HG02981 (cell line): ENCODE measurements around the gene DUSP9.
A peak's percentile ranks its signal among the peaks of the same experiment; 100 is the strongest.
"Not testable (repeated sequence)": the region's sequence is repeated elsewhere in the genome, so short reads cannot be mapped to it uniquely, and the experiment has no call there.

ENCODE experiments used
- ATAC-seq: cut with Tn5 transposase; IDR thresholded peaks from one replicate; pipeline ENCODE4 v1.9.1; 2021; ENCODE audit warnings: mild to moderate bottlenecking, moderate library complexity; ENCODE audit not compliant: unreplicated experiment

The DUSP9 gene, protein sequence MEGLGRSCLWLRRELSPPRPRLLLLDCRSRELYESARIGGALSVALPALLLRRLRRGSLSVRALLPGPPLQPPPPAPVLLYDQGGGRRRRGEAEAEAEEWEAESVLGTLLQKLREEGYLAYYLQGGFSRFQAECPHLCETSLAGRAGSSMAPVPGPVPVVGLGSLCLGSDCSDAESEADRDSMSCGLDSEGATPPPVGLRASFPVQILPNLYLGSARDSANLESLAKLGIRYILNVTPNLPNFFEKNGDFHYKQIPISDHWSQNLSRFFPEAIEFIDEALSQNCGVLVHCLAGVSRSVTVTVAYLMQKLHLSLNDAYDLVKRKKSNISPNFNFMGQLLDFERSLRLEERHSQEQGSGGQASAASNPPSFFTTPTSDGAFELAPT

DNA sequence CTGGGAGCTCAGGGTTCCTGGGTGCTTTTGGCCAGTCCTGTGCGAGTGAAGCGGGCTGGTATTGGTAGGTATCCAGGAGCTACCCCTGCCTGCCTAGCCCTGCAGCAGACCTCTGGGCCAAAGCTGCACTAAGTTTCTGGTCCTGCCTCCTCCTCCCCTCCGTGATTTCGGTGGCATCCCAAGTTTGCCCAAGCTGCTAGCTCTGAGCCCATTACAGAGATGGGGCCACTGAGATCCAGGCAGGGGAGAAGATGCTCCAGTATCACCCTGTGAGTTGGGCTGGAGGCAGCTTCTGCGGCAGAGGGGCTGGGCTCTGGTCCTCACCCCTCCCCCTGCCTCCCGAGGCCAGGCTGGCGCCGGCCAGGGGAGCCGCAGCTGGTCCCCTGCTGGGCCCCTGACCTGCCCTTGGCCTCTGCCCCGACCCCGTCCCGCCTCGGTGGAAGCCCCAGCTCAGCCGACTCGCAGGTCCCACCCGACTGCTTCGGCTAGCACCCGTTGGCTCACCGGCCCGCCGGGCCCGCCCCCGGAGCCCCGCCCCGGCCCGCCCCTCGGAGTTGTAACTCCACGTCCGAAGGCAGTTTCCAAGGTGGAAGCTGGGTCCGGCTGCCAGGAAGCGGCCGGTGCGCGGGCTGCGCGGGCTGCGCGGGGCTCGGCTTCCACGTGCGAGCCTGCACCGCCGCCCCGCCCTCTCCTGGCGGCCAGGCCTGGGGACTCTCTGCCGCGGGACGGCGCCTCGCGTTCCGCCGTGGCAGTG lies at the start of gene DUSP9:
Gene DUSP9, plus strand, starts transcription at position 584 of the 754 bp plus-strand sequence. CDS start 751 bp downstream, outside the sequence.
- ATAC-seq, result no peak

DNA sequence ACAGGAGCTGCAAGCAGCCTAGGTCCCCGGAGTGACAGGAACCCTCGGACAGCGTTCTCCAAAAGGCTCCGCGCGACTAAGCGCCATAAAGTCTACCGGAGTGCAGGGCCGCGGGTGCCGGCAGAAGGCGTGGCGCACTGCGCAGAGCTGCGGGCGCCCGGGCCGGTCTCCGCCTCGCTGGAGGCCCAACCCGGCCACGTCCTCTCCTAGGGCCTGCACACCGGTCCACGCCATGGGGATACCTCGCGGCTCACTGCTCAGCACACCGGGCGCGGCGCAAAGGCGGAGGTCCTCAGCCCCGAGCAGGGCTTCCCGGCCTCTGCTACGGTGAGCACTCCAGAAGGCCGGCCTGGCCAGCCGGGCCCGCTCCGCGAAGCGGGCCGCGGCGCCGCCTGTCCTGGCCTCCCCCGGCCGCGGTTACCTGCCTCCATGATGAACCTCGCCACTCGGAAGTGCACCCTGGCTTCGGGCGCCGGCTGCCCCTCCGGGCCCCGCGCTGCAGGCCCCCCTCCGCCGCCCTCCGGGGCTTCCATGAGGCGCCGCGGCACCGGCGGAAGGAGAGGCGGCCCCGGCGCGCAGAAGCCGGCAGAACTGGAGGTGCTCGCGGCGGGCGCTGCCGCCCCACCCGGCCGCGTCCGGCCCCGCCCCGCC lies 48.3 kb upstream of the DUSP9 start, which contains the start of gene CCNQ:
Gene CCNQ, minus strand, starts transcription at position 599 of the 651 bp plus-strand sequence. Its CDS starts 66 bp downstream, at position 533.
- peak; percentile 54 for ATAC-seq

DNA sequence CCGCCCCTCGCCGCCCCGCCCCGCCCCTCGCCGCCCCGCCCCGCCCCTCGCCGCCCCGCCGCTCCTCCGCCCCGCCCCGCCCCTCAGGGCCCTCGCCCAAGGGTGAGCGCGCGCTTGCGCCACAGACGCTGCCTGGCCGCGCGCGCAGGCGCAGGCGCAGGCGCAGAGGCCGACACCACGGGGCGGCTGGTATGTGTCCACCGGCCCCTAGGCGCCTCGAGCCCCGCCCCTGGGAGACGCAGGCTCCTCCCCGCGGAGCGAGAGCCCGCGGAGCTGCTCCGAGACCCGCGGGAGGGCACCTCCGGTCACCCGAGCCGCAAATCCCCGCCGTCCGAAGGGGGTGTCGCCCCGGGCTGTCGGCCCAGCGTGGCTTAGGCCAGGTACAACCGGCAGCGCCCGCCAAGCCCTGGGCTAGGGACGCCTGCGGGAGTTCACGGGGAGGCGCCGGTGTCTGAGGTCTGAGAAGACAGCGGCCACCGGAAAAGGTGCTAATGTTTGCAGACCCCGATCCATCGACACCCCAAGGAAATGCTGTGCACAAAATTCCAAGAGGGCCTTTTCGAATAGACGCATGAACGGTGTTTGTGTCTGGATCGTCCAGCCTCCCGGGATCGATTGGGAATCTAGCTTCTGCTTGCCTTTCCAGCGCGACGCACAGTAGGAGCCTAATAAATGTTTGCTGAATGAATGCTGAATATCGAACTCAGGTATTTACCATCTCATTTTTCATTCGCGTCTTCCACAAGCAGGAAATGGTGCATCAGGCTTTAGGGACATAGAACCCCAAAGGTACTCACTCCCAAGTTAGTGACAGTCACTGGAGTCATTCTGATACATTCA lies 47.6 kb upstream of the DUSP9 start:
- peak; percentile 81 for ATAC-seq

DNA sequence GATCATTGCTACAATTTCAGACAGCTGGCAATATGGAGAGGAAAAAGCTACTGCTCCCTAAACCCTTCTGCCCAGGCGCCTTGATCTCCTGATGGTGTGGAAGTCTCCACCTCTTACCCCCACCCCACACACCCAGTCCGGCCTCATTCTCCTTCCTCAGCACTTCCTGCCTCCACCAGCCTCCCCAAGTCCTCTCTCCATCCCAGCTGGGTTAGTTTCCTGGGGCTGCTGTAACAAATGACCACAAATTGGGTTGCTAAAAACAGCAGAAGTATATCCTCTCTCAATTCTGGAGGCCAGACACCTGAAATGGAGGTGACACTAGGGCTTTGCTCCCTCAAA lies 47.0 kb upstream of the DUSP9 start:
- no peak for ATAC-seq

DNA sequence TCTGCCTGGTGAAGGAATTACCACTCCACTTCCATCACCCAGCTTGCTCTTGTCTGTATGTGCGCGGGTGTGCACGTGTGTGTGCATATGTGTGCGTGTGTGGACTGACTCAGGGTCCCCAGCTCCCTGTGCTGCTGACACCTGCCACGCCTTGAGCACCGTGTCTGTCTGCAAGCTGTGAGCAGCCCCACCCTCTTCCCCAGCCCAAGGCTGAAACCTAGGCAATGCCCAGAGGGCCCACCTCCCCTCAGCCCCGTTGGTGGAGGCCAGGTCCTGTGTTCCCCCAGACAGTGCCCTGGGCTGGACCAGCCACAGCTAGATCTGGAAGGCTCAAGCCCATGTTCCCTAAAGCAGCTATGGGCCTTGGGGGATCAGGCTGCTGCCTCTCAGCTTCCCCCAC lies 46.1 kb upstream of the DUSP9 start:
- no peak for ATAC-seq

DNA sequence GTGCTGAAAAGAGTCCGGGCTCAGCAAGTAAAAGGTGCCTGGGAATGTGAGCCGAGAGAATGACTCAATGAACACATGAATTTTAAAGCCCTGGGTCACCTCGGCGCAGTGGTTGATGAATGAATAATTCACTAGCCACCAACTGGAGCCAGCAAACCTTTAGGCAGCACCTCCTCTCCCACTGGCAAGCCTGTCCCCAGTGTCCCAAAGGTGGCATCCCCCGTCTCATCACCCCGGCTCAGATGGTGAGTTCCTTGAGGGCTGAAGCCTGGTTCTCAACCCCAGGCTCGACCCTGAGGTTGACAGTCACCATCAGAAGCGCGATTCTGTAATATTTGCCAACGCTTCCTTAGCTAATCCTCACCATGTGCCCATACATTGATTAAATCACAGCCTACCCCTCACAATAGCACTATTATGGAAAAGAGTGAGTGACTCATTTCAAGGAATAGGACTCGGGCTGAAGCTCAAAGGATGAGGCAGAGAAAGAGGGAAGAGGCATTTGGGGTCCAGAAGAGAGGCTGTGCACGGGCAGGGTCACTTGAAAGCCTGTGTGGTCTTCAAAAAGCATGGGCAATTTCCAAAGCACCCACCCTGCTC lies 45.4 kb upstream of the DUSP9 start:
- no peak for ATAC-seq

DNA sequence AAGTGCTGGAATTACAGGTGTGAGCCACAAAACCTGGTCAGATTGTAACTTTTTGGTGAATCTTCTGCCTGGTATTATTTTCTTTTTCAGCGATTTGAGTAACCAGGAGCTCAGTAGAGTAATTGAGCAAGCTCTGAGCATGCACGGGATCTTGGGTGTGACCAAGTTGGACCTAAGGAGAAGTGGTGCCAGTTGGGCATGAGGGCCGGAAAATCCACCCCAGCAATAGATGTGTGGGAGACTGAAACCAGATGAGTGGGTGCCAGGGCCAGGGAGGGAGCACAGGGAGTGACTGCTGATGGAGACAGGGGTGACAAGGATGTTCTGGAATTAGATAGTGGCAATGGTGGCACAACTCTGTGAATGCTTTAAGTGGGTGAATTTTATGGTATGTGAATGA lies 44.4 kb upstream of the DUSP9 start:
- ATAC-seq, result no peak

DNA sequence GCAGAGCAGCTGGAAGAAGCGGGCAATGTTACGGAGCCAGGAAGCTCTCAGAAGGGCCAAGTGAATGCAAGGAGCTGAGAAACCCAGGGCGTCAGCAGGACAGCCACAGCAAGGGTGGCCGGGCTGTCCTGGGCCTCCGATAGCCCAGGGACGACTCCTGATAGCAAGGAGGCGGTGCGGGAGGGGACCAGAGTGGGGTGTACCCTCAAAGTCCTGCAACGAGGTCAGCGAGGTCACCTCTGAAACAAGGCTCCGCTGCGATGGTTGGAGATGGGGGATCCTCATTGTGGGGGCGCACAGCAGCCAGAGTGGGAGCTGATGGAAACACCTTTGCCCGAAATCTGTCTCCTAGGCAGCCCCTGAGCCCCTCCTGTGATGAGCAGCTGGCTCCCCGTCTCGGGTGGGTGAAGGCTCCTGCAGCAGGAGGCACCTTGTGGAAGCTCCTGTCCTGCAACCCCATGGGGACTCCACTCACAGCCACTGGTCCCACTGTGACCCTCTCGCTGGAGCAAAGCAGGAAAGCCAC lies 43.8 kb upstream of the DUSP9 start:
- ATAC-seq, result no peak

DNA sequence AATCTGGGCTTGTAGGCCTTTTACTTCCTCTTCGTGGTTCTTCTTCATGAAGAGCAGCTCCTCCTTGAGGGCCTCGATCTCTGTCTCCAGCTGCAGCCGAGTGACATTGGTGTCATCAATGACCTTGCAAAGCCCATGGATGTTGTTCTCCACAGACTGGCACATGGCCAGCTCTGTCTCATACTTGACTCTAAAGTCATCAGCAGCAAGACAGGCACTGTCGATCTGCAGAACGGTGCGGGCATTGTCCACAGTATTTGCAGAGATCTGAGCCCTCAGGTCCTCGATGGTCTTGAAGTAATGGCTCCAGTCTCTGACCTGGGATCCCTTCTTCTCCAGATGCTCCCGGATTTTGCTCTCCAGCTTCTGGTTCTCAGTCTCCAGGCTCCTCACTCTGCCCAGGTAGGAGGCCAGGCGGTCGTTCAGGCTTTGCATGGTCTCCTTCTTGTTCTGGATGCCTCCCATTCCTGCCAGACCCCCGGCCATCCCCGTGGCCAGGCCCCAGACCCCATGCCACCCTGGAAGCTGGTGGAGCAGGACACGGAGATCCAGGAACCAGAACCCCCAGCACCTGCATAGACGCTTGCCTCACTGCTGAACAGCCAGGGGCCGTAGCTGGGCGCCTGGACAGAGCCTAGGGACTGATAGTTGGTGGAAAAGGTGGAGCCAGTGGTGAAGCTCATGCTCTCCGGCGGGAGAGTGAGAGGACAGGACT lies 42.2 kb upstream of the DUSP9 start:
- not testable (repeated sequence) for ATAC-seq

DNA sequence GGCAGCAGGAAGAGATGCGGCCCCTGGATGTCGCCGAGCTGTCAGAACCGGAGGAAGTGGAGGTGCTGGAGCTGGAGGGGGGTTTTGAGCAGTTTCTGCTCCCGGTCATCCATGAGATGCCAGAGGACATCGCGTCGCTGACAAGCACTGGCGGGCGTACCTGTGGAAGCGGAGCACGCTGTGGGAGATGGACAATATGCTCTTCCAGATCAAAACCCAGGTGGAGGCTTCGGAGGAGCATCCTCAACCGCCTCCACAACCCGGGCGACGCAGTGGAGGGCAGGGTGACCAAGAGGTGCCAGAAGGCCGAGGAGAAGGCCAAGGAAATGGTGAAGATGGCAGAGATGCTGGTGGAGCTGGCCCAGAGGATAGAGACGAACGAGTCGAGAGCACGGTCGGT lies 40.5 kb upstream of the DUSP9 start:
- ATAC-seq, result no peak

DNA sequence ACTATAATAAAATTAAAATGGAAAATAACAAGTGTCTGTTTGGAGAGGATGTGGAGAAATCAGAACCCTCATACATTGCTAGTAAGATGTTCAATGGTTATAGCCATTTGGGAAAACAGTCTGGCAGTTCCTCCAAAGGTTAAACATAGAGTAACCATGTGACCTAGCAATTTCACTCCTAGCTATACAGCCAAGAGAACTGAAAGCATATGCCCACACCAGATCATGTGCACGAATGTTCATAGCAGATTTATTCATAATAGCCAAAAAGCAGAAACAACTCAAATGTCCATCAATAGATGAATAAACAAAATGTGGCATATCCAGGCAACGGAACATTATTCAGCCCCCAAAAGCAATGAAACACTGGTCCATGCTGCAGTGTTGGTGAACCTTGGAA lies 38.6 kb upstream of the DUSP9 start:
- ATAC-seq, result no peak

DNA sequence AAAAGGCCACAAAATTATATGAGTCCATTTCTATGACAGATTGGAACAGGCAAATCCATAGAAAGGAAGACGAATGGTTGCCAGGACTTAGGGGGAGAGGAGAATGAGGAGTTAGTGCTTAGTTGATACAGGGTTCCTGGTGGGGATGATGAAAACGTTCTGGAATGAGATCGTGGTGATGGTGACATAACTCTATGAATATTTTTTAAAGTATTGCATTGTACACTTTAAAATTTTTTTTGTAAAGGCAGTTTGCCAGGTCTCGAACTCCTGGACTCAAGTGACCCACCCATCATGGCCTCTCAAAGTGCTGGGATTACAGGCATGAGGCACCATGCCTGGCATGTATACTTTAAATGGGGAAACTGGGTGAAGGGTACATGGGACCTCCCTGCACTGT lies 38.2 kb upstream of the DUSP9 start:
- no peak for ATAC-seq

DNA sequence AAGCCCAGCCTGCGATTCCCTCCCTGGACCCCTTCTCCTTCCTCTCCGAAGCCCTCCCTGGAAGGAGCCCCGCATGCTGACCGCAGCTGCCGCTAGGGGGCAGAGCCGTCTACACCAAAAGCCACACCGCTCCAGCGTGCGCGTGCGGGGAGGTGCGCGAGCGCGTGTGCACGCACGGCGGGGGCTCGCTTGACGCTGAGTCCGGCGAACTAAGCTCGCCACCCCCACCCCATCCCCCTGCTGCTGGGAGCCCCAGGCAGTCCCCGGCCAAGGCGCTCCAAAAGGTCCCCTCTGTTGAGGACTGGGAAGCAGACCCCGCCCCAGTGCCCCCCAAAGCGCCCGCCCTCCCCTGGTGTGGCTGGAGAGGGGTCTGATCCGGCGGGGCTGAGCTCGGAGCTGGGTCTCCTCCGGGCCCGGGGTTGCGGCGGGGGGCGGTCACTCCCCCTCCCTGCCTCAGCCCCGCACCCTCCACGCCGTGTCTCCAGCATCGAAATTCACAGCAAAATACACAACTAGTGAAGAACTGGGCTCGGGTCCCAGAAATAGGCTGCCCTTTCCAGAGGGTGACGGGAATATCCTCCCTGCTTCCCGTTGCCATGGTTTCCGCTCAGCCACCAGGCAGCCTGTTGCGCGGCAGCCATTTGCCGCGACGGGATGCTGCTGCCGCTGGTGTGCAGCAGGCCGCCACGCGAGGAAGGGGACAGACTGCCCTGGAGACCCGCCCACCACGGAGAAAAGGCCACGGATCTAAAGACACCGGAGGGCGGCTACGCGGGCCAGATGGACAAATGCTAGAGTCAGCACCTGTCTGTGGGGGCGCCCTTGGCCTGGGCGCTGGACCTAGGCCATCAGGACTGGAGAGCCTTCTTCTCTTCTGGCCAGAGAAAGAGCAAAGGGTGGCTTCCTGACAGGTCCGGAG lies 36.8 kb upstream of the DUSP9 start:
- no peak for ATAC-seq

DNA sequence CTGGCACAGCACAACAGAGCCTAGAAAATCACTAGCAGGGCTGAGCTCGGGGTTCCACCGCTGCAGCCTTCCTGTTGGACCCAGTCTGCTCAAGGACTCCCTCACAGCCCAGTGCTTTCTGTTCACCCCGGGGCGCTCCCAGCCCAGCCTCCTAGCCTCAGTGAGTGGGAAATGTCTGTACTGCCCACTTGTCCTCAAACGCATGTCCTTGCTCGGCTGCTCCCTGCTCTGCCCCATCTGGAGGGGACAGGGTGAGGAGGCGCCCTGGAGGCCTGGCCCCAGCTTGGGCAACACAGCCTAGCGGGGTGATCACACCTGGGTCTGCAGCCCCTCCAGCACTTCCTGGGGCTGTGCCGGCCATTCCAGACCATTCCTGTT lies 36.2 kb upstream of the DUSP9 start:
- no peak for ATAC-seq

DNA sequence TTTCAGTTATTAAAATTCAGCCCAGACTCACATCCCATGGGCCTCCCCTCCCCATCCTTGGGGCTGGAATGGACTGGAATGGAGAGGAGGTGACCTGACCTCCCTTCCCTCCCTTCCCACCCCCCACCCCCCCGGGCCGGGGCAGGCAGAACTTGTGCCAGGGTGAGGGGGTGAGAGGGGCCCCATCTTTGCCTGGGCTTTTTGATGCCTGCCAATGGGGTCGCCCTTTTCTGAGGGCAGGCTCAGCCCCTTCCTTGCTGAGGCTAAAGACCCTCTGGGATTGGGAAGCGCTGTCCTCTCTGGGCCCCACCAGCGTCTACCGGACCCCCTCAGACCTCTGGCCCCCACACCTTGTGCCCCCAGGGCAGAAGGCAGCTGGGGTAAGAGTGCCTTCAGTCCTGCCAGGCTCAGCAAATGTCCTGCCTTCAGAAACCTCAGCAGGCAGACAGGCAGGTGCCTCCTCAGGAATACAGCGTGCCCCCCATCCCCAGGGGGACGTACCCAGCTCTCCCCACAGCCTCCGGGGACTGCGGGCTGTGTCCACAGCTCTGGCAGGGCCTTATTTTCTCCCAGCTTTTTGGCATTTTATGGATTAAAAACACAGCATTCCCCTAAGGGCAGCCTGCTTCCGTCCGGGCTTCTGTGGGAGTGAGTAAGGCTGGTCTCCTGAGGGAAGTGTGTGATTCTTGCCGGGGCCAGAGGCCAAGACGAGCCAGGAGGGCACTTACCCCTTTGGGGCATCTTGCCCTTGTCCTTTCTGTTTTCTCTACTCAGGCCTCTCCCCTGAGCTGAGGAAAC lies 35.5 kb upstream of the DUSP9 start:
- no peak for ATAC-seq

DNA sequence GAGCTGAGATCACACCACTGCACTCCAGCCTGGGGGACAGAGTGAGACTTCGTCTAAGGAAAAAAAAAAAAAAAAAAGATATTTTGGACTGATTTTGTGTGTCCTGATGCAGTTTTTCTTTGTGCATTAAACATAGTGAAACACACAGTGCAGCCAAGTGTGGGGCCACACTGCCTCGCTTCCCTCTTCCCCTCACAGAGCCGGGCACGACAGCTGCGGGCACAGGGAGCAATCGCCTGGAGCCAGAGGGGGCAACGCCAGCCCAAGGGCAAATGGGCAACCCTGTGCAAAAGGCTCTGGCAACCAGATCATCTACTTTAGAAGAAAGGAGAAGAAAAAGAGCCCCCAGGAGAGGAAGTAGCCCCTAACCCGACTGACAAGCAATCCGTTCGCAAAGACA lies 34.6 kb upstream of the DUSP9 start:
- ATAC-seq, result no peak

DNA sequence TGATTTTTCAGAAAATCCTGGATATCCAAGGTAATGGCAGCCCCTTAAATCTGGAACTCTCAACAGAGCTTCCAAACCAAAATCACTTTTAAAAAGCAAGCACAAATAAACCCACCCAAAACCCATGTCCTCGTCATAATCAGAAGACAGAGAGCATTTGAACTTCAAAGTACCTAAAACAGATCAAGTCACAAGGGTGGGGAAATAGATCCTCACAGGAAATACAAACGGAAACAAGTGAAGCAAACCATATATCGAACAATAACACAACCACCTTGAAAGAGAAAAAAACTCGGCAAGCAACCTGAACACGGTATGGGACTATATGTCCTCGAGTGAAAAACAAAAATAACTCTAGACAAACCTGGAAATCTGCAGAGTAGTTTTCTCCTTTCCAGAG lies 32.2 kb upstream of the DUSP9 start:
- no peak for ATAC-seq

DNA sequence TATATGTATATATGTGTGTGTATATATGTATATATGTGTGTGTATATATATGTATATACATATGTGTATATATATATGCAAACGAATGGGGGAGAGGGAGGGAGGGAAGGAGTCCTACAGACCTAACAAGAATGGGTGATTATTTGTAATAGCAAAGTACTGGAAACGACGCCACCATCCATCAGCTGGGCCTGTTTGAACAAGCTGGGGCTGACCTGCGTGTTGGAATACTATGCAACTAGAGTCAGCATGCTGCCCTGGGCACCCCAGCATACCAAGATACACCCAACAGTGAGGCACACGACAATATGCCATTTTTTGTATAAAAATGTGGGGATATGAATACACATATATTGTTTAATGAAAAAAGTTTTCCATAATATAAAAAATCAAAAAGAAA lies 26.4 kb upstream of the DUSP9 start:
- no peak for ATAC-seq
